HG02798 (cell line): ENCODE results near the gene CPEB4.

ENCODE experiments used
- ATAC-seq: cut with Tn5 transposase; IDR thresholded peaks from one replicate; pipeline ENCODE4 v1.9.1; 2021; ENCODE audit warnings: mild to moderate bottlenecking; ENCODE audit not compliant: unreplicated experiment, poor library complexity

Gene CPEB4

GRCh38 chr5:173858670-173859407, 29.3 kb upstream of the CPEB4 start:
- ATAC-seq, result no peak

GRCh38 chr5:173859408-173860159, 28.6 kb upstream of the CPEB4 start:
- no peak for ATAC-seq

- no peak for ATAC-seq
Observed at GRCh38 chr5:173862047-173862477, 26.1 kb upstream of the CPEB4 start.

GRCh38 chr5:173863359-173863758, 24.8 kb upstream of the CPEB4 start:
- ATAC-seq, result no peak

- ATAC-seq, result no peak
Observed at GRCh38 chr5:173864126-173865050, 23.8 kb upstream of the CPEB4 start.

- no peak for ATAC-seq
Observed at GRCh38 chr5:173866243-173866857, 21.8 kb upstream of the CPEB4 start.

GRCh38 chr5:173866858-173867679, 21.1 kb upstream of the CPEB4 start:
- ATAC-seq, result no peak

- ATAC-seq, result no peak
Observed at GRCh38 chr5:173868096-173868880, 19.9 kb upstream of the CPEB4 start.

GRCh38 chr5:173869316-173869715, 18.8 kb upstream of the CPEB4 start:
- ATAC-seq, result no peak

GRCh38 chr5:173872957-173873305, 15.2 kb upstream of the CPEB4 start:
- no peak for ATAC-seq

GRCh38 chr5:173873306-173873922, 14.7 kb upstream of the CPEB4 start:
- ATAC-seq, result no peak

GRCh38 chr5:173875189-173875588, 13.0 kb upstream of the CPEB4 start:
- ATAC-seq, result no peak

GRCh38 chr5:173878224-173878967, 9.8 kb upstream of the CPEB4 start:
- no peak for ATAC-seq

GRCh38 chr5:173880306-173880985, 7.7 kb upstream of the CPEB4 start:
- no peak for ATAC-seq

GRCh38 chr5:173881811-173882575, 6.2 kb upstream of the CPEB4 start:
- ATAC-seq, result no peak

- no peak for ATAC-seq
Observed at GRCh38 chr5:173882632-173883031, 5.5 kb upstream of the CPEB4 start.
